Measurements from ENCODE around the gene NFIB.

NFIB gene

DNA sequence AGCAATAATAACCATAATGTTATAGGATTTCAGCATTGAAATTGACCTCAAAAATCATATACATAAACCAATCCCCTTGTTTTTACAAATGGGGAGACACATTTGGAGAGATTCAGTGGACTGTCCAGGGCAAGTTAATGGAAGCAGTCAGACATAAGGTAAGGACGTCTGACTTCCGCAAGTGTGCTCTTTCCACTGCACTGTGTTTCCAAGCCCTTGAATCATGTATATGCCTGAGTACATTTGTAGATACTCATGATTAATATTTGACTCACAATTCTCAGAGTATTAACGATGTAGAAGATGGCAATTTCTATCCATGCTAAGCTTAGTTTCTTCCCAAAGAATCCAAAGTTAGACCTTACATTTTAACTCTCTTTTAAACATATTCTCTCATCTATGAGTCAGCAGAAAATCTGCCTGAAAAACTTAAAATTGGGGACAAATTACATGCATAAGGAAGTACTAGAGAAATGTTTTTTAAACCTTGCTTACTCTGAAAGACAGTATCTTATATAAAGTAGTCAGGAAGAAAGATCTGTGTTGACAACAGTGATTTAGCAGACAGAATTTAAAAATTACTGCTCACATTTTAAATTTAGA lies 165.3 kb downstream of the NFIB start:
- in situ Hi-C loops (cut with MboI; ENCODE audit: low sequenced_read_pairs, unreplicated experiment) = no loop called here
- no peak for TF ChIP-seq CTCF (IDR thresholded peaks at IDR 0.05; ENCODE audit: borderline replicate concordance, control extremely low read depth, extremely low read depth, insufficient read depth, missing control alignments)
- DNase-seq (ENCODE audit: low spot score) = no peak

GRCh38 chr9:14147738-14148137 lies 166.2 kb downstream of the NFIB start:
- in situ Hi-C loops (cut with MboI; ENCODE audit: low sequenced_read_pairs, unreplicated experiment) = no loop called here
- TF ChIP-seq CTCF (IDR thresholded peaks at IDR 0.05; ENCODE audit: borderline replicate concordance, control extremely low read depth, extremely low read depth, insufficient read depth, missing control alignments) = no peak

GRCh38 chr9:14146201-14146874 lies 167.6 kb downstream of the NFIB start:
- in situ Hi-C loops (cut with MboI; ENCODE audit: low sequenced_read_pairs, unreplicated experiment) = no loop called here
- no peak for TF ChIP-seq CTCF (IDR thresholded peaks at IDR 0.05; ENCODE audit: borderline replicate concordance, control extremely low read depth, extremely low read depth, insufficient read depth, missing control alignments)
- DNase-seq (ENCODE audit: low spot score) = no peak

More at GRCh38 chr9:14147738-14148137, 166.2 kb downstream of the NFIB start:
- DNase-seq (ENCODE audit: low spot score) = no peak

- in situ Hi-C loops (cut with MboI; ENCODE audit: low sequenced_read_pairs, unreplicated experiment) = no loop called here
- no peak for TF ChIP-seq CTCF (IDR thresholded peaks at IDR 0.05; ENCODE audit: borderline replicate concordance, control extremely low read depth, extremely low read depth, insufficient read depth, missing control alignments)
- no peak for DNase-seq (ENCODE audit: low spot score)
Measured at GRCh38 chr9:14144215-14144614, 169.7 kb downstream of the NFIB start.

DNA sequence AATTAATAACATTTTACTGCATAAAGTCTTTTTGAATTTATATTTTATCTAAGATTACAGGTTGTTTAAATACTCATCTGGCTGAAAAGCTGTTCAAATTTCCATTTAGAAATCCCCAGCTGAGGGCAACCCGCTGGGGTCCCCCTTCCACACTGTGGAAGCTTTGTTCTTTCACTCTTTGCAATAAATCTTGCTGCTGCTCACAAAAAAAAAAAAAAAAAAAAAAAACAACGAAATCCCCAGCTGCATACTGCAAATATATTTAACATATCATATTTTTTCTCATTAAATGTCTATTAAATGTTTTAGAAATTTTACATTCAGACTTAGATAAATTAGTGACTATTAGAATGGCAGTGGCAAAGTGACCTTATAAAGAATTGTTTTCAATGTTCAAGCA lies 172.2 kb downstream of the NFIB start:
- in situ Hi-C loops (cut with MboI; ENCODE audit: low sequenced_read_pairs, unreplicated experiment) = no loop called here
- no peak for TF ChIP-seq CTCF (IDR thresholded peaks at IDR 0.05; ENCODE audit: borderline replicate concordance, control extremely low read depth, extremely low read depth, insufficient read depth, missing control alignments)

GRCh38 chr9:14140096-14140697 lies 173.7 kb downstream of the NFIB start:
- in situ Hi-C loops (cut with MboI; ENCODE audit: low sequenced_read_pairs, unreplicated experiment) = no loop called here
- no peak for DNase-seq (ENCODE audit: low spot score)
- TF ChIP-seq CTCF (IDR thresholded peaks at IDR 0.05; ENCODE audit: borderline replicate concordance, control extremely low read depth, extremely low read depth, insufficient read depth, missing control alignments) = no peak

More for the DNA sequence above, 172.2 kb downstream of the NFIB start:
- DNase-seq (ENCODE audit: low spot score) = no peak
